HUES6 (cell line): ENCODE data around the gene ANTXRL.
"Not testable (repeated sequence)": the region's sequence is repeated elsewhere in the genome, so short reads cannot be mapped to it uniquely, and the experiment has no call there.

Experiments used
- H3K27ac ChIP-seq: 2 replicates; pipeline ENCODE4 v1.7.0; 2013; ENCODE audit warnings: low read depth, mild to moderate bottlenecking, low read length, inconsistent platforms
- H3K27me3 ChIP-seq: 2 replicates; pipeline ENCODE4 v1.6.1; 2013; ENCODE audit warnings: low read length; ENCODE audit not compliant: control insufficient read depth, insufficient read depth
- H3K36me3 ChIP-seq: 2 replicates; pipeline ENCODE4 v1.6.1; 2013; ENCODE audit warnings: low read length; ENCODE audit not compliant: control insufficient read depth, insufficient read depth
- H3K4me1 ChIP-seq: 2 replicates; pipeline ENCODE4 v1.6.1; 2013; ENCODE audit warnings: low read length; ENCODE audit not compliant: control insufficient read depth, insufficient read depth
- H3K4me3 ChIP-seq: 2 replicates; pipeline ENCODE4 v1.5.1; 2013; ENCODE audit warnings: low read depth, low read length
- H3K9ac ChIP-seq: one replicate; pipeline ENCODE4 v1.6.1; 2013; ENCODE audit warnings: mild to moderate bottlenecking, low read length
- H3K9me3 ChIP-seq: 2 replicates; pipeline ENCODE4 v1.6.1; 2013; ENCODE audit warnings: low read depth, low read length; ENCODE audit not compliant: control insufficient read depth, insufficient read depth

Gene ANTXRL

GRCh38 chr10:46248651-46249146 lies 38.1 kb upstream of the ANTXRL start:
- H3K9ac ChIP-seq: no peak overlapping the region
- no peaks in the 10 kb centered on the region for H3K4me1 ChIP-seq
- H3K4me3 ChIP-seq: no peak overlapping the region
- H3K27ac ChIP-seq: no peak overlapping the region
- H3K36me3 ChIP-seq: no peaks in the 10 kb centered on the region
- H3K27me3 ChIP-seq: no peaks in the 10 kb centered on the region
- no peaks in the 10 kb centered on the region for H3K9me3 ChIP-seq

- not testable (repeated sequence) for H3K9me3 ChIP-seq, H3K4me3 ChIP-seq, H3K4me1 ChIP-seq, H3K27me3 ChIP-seq, H3K9ac ChIP-seq, H3K36me3 ChIP-seq, H3K27ac ChIP-seq
Observed at GRCh38 chr10:46249617-46250344, 37.0 kb upstream of the ANTXRL start.

- Histone ChIP-seq H3K4me3 (no peak overlapping the region), H3K4me1 (no peaks in the 10 kb centered on the region), H3K9ac (no peak overlapping the region), H3K27ac (no peak overlapping the region), H3K36me3 (no peaks in the 10 kb centered on the region), H3K9me3 (no peaks in the 10 kb centered on the region), H3K27me3 (no peaks in the 10 kb centered on the region)
Observed at GRCh38 chr10:46250481-46250880, 36.3 kb upstream of the ANTXRL start.

- H3K4me1 ChIP-seq: 0 out of 2 replicates have a peak, but pooled peaks cover 3% of the 10 kb centered on the region
- H3K9me3 ChIP-seq: no peaks in the 10 kb centered on the region
- H3K36me3 ChIP-seq: no peaks in the 10 kb centered on the region
- no peak overlapping the region for H3K9ac ChIP-seq
- H3K27ac ChIP-seq: no peak overlapping the region
- no peaks in the 10 kb centered on the region for H3K27me3 ChIP-seq
- no peak overlapping the region for H3K4me3 ChIP-seq
Observed at GRCh38 chr10:46250898-46251856, 35.6 kb upstream of the ANTXRL start.

GRCh38 chr10:46251857-46252847 lies 34.6 kb upstream of the ANTXRL start:
- Histone ChIP-seq H3K27ac (no peak overlapping the region), H3K4me1 (0 out of 2 replicates have a peak, but pooled peaks cover 3% of the 10 kb centered on the region), H3K9me3 (no peaks in the 10 kb centered on the region), H3K9ac (no peak overlapping the region), H3K36me3 (no peaks in the 10 kb centered on the region), H3K4me3 (no peak overlapping the region), H3K27me3 (no peaks in the 10 kb centered on the region)

- H3K36me3 ChIP-seq: no peaks in the 10 kb centered on the region
- 0 out of 2 replicates have a peak, but pooled peaks cover 3% of the 10 kb centered on the region for H3K4me1 ChIP-seq
- no peaks in the 10 kb centered on the region for H3K27me3 ChIP-seq
- H3K9me3 ChIP-seq: no peaks in the 10 kb centered on the region
- H3K27ac ChIP-seq: no peak overlapping the region
- no peak overlapping the region for H3K4me3 ChIP-seq
- H3K9ac ChIP-seq: no peak overlapping the region
Observed at GRCh38 chr10:46253076-46254006, 33.5 kb upstream of the ANTXRL start.

- Histone ChIP-seq H3K9me3 (no peaks in the 10 kb centered on the region), H3K4me1 (0 out of 2 replicates have a peak, but pooled peaks cover 3% of the 10 kb centered on the region), H3K9ac (no peak overlapping the region), H3K36me3 (no peaks in the 10 kb centered on the region), H3K4me3 (no peak overlapping the region), H3K27me3 (no peaks in the 10 kb centered on the region), H3K27ac (no peak overlapping the region)
Observed at GRCh38 chr10:46254007-46254383, 32.8 kb upstream of the ANTXRL start.

- H3K4me1 ChIP-seq: 0 out of 2 replicates have a peak, but pooled peaks cover 3% of the 10 kb centered on the region
- H3K9ac ChIP-seq: no peak overlapping the region
- no peak overlapping the region for H3K27ac ChIP-seq
- H3K4me3 ChIP-seq: no peak overlapping the region
- H3K9me3 ChIP-seq: no peaks in the 10 kb centered on the region
- H3K36me3 ChIP-seq: no peaks in the 10 kb centered on the region
- H3K27me3 ChIP-seq: no peaks in the 10 kb centered on the region
Observed at GRCh38 chr10:46254467-46254866, 32.3 kb upstream of the ANTXRL start.

GRCh38 chr10:46255210-46255609 lies 31.6 kb upstream of the ANTXRL start:
- H3K9ac ChIP-seq, H3K9me3 ChIP-seq, H3K27me3 ChIP-seq, H3K27ac ChIP-seq, H3K4me3 ChIP-seq, H3K36me3 ChIP-seq, H3K4me1 ChIP-seq: not testable (repeated sequence)
